Choroid plexus epithelial cell (primary cell): ENCODE results near the gene MYO5C.

ENCODE experiments used
- DNase-seq: peaks from one replicate; pipeline ENCODE4 v3.0.0-alpha.2; 2010; ENCODE audit warnings: low read depth
- H3K4me3 ChIP-seq: 2 replicates; pipeline ENCODE4 v1.5.1; 2011; ENCODE audit warnings: low read depth, mild to moderate bottlenecking, control low read depth, low read length, moderate library complexity
- CTCF ChIP-seq: conservative IDR thresholded peaks from 2 replicates; pipeline ENCODE4 v1.5.1; 2011; ENCODE audit warnings: low read depth, mild to moderate bottlenecking, control low read depth, inconsistent platforms, low read length, moderate library complexity

Gene MYO5C

GRCh38 chr15:52308446-52309153 is 13.0 kb upstream of the MYO5C start:
- H3K4me3 ChIP-seq: no peak overlapping the region
- no peak for DNase-seq
- no peak for TF ChIP-seq CTCF

GRCh38 chr15:52307847-52308246 is 12.2 kb upstream of the MYO5C start:
- H3K4me3 ChIP-seq: no peak overlapping the region
- TF ChIP-seq CTCF: no peak
- no peak for DNase-seq

- no peak for TF ChIP-seq CTCF
- no peak overlapping the region for H3K4me3 ChIP-seq
- peak; percentile 61 for DNase-seq
Observed at GRCh38 chr15:52306270-52306669, 10.7 kb upstream of the MYO5C start.

- no peak overlapping the region for H3K4me3 ChIP-seq
- TF ChIP-seq CTCF: no peak
- DNase-seq: no peak
Observed at GRCh38 chr15:52303093-52303772, 7.6 kb upstream of the MYO5C start.

- DNase-seq: no peak
- no peak overlapping the region for H3K4me3 ChIP-seq
- no peak for TF ChIP-seq CTCF
Observed at GRCh38 chr15:52301265-52301847, 5.8 kb upstream of the MYO5C start.

- no peak for TF ChIP-seq CTCF
- no peak overlapping the region for H3K4me3 ChIP-seq
- DNase-seq: no peak
Observed at GRCh38 chr15:52294881-52295420, 653 bp downstream of the MYO5C start.
